Nephron progenitor cell (in vitro differentiated cells): ENCODE data around the gene TTC21A.

Experiments used
- DNase-seq: peaks from one replicate; pipeline ENCODE4 v3.0.0; 2021
- H3K27ac Mint-ChIP-seq: 2 replicates; pipeline ENCODE4 v1.8.0; 2021; ENCODE audit warnings: mild to moderate bottlenecking, moderate library complexity, mixed read lengths
- H3K27me3 Mint-ChIP-seq: 2 replicates; pipeline ENCODE4 v1.8.0; 2021; ENCODE audit warnings: mild to moderate bottlenecking, low read depth, mixed read lengths; ENCODE audit not compliant: poor library complexity
- H3K36me3 Mint-ChIP-seq: 2 replicates; pipeline ENCODE4 v1.8.0; 2021; ENCODE audit warnings: low read depth, mixed read lengths
- H3K4me1 Mint-ChIP-seq: 2 replicates; pipeline ENCODE4 v1.8.0; 2021; ENCODE audit warnings: mixed read lengths
- H3K4me3 Mint-ChIP-seq: 2 replicates; pipeline ENCODE4 v1.8.0; 2021; ENCODE audit warnings: mild to moderate bottlenecking, moderate library complexity, mixed read lengths
- H3K9me3 Mint-ChIP-seq: 2 replicates; pipeline ENCODE4 v1.8.0; 2021; ENCODE audit warnings: mild to moderate bottlenecking, moderate library complexity, mixed read lengths
- TF ChIP-seq, protein P1 (sequence below): fragments of 200-600 bp; sonication (generic); IDR thresholded peaks from 2 replicates; pipeline ENCODE4 v1.5.0; 2021; ENCODE audit warnings: antibody characterized with exemption

The TTC21A gene

DNA sequence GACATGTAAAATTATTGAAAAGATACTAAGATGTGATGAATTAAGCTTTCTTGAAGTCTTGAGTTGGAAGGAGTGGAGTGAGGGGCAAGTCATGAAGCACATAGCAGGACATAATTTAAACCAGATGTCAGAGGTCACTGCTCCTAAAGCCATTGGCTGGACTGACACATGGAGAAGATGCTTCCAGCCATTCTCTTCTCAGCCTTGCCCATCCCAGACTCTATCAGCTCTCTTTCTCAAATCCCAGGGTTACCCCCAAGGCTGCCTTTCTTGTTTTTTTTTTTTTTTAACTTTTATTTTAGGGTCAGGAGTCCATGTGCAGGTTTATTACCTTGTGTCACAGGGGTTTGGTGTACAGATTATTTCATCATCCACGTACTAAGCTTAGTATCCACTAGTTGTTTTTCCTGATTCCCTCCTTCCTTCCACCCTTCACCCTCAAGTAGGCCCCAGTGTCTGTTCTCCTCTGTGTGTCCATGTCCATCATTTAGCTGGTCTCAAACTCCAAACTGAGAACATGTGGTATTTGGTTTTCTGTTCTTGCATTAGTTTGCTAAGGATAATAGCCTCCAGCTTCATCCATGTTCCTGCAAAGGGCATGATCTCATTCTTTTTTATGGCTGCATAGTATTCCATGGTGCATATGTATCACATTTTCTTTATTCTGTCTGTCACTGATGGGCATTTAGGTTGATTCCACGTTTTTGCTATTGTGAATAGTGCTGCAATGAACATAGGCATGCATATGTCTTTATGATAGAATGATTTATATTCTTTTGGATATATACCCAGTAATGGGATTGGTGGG, 66.0 kb downstream of the TTC21A start:
- Mint-ChIP-seq H3K4me3 (no peak overlapping the region), H3K4me1 (peaks cover 39% of the 10 kb centered on the region), H3K27ac (no peak overlapping the region), H3K27me3 (no peaks in the 10 kb centered on the region), H3K36me3 (peaks cover 5% of the 10 kb centered on the region), H3K9me3 (peaks cover 23% of the 10 kb centered on the region)
- TF ChIP-seq, protein P1, sequence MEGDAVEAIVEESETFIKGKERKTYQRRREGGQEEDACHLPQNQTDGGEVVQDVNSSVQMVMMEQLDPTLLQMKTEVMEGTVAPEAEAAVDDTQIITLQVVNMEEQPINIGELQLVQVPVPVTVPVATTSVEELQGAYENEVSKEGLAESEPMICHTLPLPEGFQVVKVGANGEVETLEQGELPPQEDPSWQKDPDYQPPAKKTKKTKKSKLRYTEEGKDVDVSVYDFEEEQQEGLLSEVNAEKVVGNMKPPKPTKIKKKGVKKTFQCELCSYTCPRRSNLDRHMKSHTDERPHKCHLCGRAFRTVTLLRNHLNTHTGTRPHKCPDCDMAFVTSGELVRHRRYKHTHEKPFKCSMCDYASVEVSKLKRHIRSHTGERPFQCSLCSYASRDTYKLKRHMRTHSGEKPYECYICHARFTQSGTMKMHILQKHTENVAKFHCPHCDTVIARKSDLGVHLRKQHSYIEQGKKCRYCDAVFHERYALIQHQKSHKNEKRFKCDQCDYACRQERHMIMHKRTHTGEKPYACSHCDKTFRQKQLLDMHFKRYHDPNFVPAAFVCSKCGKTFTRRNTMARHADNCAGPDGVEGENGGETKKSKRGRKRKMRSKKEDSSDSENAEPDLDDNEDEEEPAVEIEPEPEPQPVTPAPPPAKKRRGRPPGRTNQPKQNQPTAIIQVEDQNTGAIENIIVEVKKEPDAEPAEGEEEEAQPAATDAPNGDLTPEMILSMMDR = no peak
- DNase-seq = no peak

DNA sequence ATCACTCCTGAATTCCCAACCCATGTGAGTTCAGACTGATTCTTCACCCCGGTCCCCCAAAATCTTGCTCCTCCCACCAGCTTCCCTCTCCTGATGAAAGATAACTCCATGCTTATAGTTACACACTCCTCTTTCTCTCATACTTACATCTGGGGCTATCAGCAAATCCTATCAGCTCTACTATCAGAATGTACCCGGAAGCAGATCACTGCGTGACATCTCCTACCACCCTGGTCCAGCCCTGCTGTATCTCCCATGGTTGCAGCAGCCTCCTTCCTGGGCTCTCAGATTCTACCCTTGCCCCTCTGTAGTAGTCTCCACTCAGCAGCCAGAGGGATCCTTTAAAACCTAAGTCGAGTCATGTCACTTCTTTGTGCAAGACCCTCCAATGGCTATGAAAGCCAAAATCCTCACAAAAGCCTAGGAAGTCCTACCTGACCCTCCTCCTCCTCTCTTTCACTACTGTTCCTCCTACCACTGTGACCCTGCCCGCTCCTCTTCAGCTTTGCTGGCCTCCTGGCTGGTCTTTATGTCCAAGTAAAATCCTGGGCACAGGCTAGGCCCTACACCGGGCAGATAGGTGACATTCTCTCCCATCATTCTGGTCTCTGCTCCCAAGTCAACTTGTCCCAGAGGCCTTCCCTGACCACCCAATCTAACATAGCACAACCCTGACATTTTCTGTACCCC, 68.7 kb downstream of the TTC21A start:
- H3K27me3 Mint-ChIP-seq = peaks cover 4% of the 10 kb centered on the region
- peaks cover 23% of the 10 kb centered on the region for H3K9me3 Mint-ChIP-seq
- peaks cover 5% of the 10 kb centered on the region for H3K36me3 Mint-ChIP-seq
- H3K4me1 Mint-ChIP-seq = peaks cover 57% of the 10 kb centered on the region
- DNase-seq = no peak
- peak overlapping the region; percentile 99 for H3K27ac Mint-ChIP-seq
- TF ChIP-seq, protein P1 = no peak
- H3K4me3 Mint-ChIP-seq = peak overlapping the region; percentile 28

DNA sequence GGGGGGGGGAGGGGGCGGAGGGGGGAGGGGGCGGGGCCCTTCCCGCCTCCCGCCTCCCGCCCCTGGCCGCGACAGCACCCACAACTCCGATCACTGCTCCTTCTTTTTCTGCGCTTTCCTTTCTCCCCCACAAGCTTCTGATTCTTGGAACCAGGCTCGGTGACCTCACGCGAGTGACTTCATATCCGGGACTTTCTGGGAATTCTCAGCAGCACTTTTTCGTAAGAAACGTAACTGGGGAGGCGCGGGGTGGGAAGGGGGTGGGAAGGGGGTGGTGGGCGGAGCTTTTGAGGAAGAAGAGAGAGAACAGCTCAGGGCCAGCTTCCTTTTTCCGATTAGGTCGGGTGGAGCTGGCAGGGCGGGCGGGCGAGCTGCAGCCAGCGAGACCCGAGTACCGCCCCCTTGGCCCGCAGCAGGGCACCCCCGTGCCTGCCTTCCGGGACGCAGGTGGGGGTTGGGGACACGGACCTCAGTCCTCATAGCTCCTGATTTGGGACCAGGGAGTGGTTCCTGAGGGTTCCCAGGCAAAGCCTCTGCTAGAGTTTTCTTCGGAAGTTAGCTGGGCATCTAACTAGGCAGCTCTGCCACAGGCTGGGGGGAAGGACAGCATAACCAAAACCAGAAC, 70.3 kb downstream of the TTC21A start:
- TF ChIP-seq, protein P1 = no peak
- Mint-ChIP-seq H3K27ac (peak overlapping the region; percentile 99), H3K27me3 (peaks cover 4% of the 10 kb centered on the region), H3K4me1 (peaks cover 65% of the 10 kb centered on the region), H3K4me3 (peak overlapping the region; percentile 91), H3K36me3 (peaks cover 5% of the 10 kb centered on the region), H3K9me3 (peaks cover 15% of the 10 kb centered on the region)
- peak; percentile 67 for DNase-seq

DNA sequence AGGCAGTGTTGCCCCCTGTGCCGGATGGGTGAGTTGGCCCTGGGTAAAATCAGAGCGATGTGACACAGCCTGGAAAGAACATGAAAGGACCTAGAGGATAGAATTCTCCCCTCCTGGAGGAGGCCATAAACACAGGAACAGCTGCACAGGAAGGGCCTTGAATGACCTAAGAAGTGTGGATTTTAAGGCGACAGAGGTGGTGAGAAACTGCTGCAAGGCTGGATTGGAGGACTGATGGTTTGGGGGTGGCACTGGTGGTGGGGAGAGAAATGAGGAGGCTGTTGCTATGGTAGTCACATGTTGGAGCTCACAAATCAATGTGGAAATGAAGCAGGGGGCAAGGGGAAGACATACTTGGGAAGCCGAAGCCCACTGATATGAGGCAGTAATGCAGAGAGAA, 71.1 kb downstream of the TTC21A start:
- peaks cover 6% of the 10 kb centered on the region for H3K27me3 Mint-ChIP-seq
- no peak for DNase-seq
- peaks cover 70% of the 10 kb centered on the region for H3K4me1 Mint-ChIP-seq
- TF ChIP-seq, protein P1 = no peak
- peak overlapping the region; percentile 68 for H3K27ac Mint-ChIP-seq
- peaks cover 9% of the 10 kb centered on the region for H3K9me3 Mint-ChIP-seq
- peak overlapping the region; percentile 91 for H3K4me3 Mint-ChIP-seq
- H3K36me3 Mint-ChIP-seq = peaks cover 5% of the 10 kb centered on the region

DNA sequence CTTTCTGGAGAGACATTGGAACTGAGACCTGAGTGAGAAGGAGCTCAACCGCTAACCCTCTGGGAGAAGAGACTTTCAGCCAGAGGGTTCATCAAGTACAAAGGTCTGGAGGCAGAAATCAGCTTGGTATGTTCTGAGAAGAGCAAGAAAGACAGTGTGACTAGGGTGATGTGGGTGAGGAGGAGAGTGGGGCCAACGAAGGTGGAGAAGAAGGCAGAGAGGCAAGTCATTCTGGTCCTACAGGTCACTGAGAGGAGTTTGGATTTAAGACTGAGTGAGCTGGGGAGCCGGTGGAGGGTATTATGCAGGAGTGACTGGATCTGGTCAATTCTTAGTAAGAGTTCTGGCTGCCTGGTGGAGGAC, 72.7 kb downstream of the TTC21A start:
- H3K9me3 Mint-ChIP-seq = no peaks in the 10 kb centered on the region
- TF ChIP-seq, protein P1 = no peak
- H3K4me3 Mint-ChIP-seq = peak overlapping the region; percentile 91
- peaks cover 72% of the 10 kb centered on the region for H3K4me1 Mint-ChIP-seq
- H3K36me3 Mint-ChIP-seq = no peaks in the 10 kb centered on the region
- H3K27me3 Mint-ChIP-seq = peaks cover 7% of the 10 kb centered on the region
- H3K27ac Mint-ChIP-seq = peak overlapping the region; percentile 66
- DNase-seq = no peak
